HG02588 (cell line): ENCODE results near the gene CBFA2T3.

Source experiments
- ATAC-seq: cut with Tn5 transposase; IDR thresholded peaks from one replicate; pipeline ENCODE4 v1.9.1; 2021; ENCODE audit warnings: mild to moderate bottlenecking, moderate library complexity; ENCODE audit not compliant: unreplicated experiment

CBFA2T3 gene

GRCh38 chr16:88880226-88881006, 96.6 kb downstream of the CBFA2T3 start:
- ATAC-seq, result no peak

GRCh38 chr16:88879788-88880055, 97.3 kb downstream of the CBFA2T3 start:
- no peak for ATAC-seq

- no peak for ATAC-seq
These were observed 97.8 kb downstream of the CBFA2T3 start for GRCh38 chr16:88878967-88879787.

GRCh38 chr16:88878356-88878755, 98.7 kb downstream of the CBFA2T3 start:
- ATAC-seq, result no peak

GRCh38 chr16:88877564-88878289, 99.3 kb downstream of the CBFA2T3 start:
- no peak for ATAC-seq

GRCh38 chr16:88876942-88877526, 100.0 kb downstream of the CBFA2T3 start:
- ATAC-seq, result no peak

GRCh38 chr16:88875703-88876234, 101.2 kb downstream of the CBFA2T3 start:
- ATAC-seq, result no peak

GRCh38 chr16:88874938-88875599, 101.9 kb downstream of the CBFA2T3 start:
- no peak for ATAC-seq

GRCh38 chr16:88872650-88873331, 104.2 kb downstream of the CBFA2T3 start:
- ATAC-seq, result no peak

GRCh38 chr16:88871730-88872416, 105.1 kb downstream of the CBFA2T3 start:
- ATAC-seq, result no peak

GRCh38 chr16:88871349-88871702, 105.7 kb downstream of the CBFA2T3 start:
- no peak for ATAC-seq

- ATAC-seq, result no peak
These were observed 106.2 kb downstream of the CBFA2T3 start for GRCh38 chr16:88870608-88871348.

- no peak for ATAC-seq
These were observed 107.4 kb downstream of the CBFA2T3 start for GRCh38 chr16:88869673-88869980.

GRCh38 chr16:88868974-88869672, 107.9 kb downstream of the CBFA2T3 start:
- ATAC-seq, result no peak

GRCh38 chr16:88867581-88868246, 109.3 kb downstream of the CBFA2T3 start:
- no peak for ATAC-seq

- ATAC-seq, result no peak
These were observed 110.7 kb downstream of the CBFA2T3 start, which contains the start of gene PABPN1L for GRCh38 chr16:88866151-88866920. TSS of gene PABPN1L (minus strand) at chr16:88866660. CDS start at chr16:88866606, 54 bp downstream.

GRCh38 chr16:88865742-88866141, 111.3 kb downstream of the CBFA2T3 start:
- ATAC-seq, result no peak
